Endothelial cell of hepatic sinusoid (primary cell): ENCODE data around the gene YWHAH.

Experiments
- in situ Hi-C: cut with HindIII; loops from 2 replicates; pipeline ENCODE4 v1.10.0; 2017; ENCODE audit warnings: low sequenced_read_pairs

YWHAH gene

DNA sequence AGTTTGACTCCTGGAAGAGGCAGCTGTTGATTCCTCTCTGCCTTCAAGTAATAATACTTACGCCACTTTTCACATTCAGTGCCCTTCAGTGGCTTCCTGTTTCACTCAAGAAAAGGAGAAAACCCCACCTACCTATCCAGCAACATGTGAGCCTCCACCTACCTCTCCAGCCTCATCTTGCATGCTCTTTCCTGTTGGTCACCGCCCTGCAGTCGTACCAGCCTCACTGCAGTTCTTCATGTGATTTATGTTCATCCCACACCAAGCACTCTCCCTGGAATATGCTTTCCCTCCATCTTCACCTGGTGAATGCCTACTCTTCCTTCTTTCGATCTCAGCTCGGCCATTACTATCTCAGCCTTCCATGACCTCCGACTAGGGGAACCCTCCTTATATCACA lies 21.8 kb upstream of the YWHAH start:
- in situ Hi-C loops: no loop called here

DNA sequence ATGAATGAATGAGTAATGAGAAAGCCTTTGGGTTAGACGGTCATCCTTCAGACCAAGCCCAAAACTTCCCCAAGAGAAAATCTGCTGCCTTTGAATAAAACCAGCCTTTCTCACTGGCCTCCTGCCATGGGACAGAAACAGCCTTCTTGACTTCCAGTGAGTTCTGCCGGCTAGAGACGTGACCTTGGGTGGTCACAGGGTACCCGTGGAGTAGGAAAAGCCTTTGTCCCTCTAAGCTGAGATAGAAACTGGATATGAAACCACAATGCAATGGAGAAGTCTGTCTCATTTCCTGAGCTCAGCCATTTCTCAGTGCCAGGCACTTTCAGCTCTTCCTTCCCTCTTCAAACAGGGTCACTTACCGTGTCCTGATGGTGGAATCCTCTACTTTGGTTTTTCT lies 21.2 kb upstream of the YWHAH start:
- in situ Hi-C loops: no loop called here

DNA sequence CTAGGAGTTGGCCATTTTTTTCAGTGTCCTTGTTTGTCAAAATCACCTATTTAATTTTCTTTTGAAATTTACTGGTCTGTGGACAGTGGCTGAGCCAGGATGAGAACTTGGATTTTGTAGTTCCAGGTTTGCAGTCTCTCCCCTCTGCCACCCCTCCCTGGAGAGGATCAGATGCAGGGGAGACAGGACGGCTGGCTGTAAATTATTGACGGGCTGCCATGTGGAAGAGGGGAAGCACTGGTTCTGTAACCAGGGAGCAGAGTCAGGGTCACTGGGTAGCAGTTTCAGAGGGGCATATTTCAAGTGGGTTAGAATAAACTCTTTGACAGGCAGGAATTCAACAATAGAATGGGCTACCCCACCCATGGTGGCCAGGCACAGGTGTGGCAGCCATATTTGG lies 20.6 kb upstream of the YWHAH start:
- in situ Hi-C loops: no loop called here

DNA sequence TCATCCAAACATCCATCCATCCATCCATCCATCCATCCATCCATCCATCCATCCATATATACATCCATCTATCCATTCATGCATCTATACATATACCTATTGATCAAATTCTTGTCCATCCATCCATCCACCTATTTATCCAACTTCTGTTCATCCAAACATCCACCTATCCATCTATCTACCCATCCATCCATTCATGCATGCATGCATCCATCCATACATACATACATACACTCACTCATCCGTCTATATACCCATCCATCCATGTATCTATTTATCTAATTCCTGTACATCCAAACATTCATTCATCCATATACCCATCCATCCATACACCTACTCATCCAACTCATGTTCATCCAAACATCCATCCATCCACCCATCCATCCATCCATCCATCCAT lies 19.3 kb upstream of the YWHAH start:
- in situ Hi-C loops: loop anchor here (5.0 kb wide), 1 partner anchor 58 kb away; no protein-coding TSS in a partner anchor

DNA sequence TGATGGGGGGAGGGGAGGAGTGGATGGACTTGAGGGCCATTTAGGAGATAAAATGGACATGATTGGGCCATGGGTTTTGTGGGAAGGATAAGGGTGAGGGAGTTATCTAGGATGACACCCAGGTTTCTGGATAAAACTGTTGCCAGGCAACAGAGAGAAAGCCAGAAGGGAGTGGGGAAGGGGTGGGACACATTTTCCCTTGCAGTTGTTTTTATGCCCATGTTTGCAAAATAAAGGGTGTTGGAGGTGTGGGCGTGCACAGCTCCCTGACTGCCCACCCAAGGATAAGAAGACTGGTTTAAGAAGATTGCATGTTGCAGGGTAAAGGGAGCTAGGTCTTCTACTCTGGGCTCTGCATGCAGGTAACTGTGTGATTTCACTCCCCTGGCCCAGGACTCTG lies 18.3 kb upstream of the YWHAH start:
- in situ Hi-C loops: loop anchor here (5.0 kb wide), 1 partner anchor 59 kb away; no protein-coding TSS in a partner anchor

DNA sequence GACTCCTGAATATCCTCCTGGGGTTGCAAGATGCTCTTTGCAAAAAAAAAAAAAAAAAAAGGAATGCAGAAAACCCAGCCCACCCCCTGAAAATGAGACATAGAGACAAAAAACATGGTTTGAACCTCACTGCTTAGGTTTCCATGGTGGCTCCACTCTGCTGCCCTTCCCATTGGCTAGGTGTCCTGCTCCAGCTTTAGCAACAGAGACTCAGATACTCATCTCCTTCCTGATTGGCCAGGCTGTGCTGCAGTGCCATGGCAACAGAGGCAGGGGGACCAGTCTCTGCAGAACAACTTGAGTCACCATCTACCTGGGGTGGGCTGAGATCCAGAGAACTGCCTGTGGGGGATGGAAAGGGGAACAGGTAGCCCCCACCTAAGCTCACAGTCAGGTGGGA lies 17.4 kb upstream of the YWHAH start:
- in situ Hi-C loops: loop anchor here (5.0 kb wide), 1 partner anchor 60 kb away; no protein-coding TSS in a partner anchor

DNA sequence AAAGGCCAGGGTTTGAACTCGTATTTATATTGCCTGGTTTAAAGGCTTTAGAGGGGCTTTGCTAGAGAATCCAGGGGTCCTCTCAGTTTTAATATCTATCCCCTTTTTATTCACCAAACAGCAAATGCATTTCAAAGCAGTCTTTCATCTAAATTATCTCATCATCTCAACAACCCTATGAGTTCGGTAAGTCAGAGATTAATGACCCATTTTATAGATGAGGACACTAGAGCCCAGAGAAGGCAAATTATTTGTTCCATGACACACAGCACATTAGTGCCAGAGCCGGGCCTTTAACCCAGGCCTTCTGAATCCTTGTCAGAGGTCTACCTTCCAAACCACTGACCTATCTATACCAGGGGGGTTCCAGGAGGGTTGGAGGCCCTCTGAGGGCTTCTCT lies 16.8 kb upstream of the YWHAH start:
- in situ Hi-C loops: loop anchor here (5.0 kb wide), 1 partner anchor 60 kb away; no protein-coding TSS in a partner anchor

DNA sequence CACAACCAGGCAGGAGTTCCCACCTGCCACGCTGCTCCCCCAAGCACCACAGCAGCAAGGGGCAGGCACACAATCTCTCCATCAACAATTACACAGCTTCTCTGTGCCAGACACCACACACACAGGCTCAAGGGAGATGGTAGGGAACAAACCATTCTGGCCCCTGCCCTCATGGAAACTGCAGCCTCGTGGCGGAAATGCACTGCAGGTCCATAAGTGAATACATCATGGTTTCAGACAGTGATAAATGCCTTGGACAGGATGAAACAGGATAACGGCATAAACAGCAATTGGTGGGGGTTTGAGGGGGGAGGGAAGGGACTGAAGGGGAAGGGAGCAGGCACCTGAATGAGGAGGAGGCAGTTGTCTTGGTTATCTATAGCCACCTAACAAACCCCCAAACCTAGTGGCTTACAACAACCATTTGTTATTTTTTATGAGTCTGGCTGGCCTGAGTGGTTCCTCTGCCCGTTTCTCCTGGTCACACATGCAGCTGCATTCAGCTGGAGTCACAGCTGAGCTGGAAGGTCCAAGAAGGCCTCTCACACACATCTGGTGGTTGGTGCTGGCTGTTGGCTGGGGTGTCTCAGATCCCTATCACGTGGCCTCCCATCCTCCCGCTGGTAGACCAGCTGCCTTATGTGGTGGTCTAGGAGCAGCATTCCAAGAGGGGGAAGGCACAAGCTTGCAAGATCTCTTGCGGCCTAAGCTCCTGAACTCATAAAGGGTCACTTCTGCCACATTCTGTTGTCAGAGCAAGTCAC lies 15.0 kb upstream of the YWHAH start:
- in situ Hi-C loops: loop anchor here (5.0 kb wide), 1 partner anchor 62 kb away; no protein-coding TSS in a partner anchor

DNA sequence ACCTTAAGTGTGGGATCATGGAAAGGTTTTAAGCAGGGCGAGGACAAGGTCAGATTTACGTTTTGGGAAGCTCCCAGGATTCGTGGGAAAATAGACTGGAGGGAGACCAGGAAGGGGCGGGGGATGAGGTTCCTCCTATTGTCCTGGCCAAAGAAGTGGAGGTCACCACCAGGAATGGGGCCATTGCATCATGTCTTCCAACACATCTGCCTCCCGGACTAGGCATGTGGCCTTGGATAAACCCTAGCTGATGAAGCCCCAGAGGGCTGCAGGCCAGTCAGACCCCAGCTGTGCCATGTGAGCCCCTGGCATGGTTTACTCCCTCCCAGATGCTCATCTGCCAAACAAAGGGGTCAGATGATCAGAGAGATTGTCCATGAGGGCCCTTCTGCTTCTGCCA lies 11.5 kb upstream of the YWHAH start:
- in situ Hi-C loops: no loop called here

DNA sequence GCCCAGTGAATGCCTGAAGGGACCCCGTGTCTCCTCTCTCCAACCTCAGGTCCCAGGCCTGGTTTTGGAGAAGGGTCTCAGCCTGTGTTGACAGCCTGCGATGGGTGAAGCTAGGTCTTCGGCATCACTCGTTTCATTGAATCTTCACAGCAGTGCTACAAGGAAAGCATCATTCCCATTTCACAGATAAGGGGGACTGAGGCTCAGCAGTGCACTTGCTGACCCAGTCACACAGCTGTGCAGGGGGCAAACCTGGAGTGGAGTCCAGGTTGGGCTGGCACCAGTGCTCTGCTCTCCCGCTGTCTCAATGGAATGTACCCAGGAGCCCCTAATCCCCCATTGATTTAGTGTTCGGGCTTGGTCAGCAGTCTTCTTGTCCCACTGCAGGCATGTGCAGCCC lies 10.9 kb upstream of the YWHAH start:
- in situ Hi-C loops: no loop called here

DNA sequence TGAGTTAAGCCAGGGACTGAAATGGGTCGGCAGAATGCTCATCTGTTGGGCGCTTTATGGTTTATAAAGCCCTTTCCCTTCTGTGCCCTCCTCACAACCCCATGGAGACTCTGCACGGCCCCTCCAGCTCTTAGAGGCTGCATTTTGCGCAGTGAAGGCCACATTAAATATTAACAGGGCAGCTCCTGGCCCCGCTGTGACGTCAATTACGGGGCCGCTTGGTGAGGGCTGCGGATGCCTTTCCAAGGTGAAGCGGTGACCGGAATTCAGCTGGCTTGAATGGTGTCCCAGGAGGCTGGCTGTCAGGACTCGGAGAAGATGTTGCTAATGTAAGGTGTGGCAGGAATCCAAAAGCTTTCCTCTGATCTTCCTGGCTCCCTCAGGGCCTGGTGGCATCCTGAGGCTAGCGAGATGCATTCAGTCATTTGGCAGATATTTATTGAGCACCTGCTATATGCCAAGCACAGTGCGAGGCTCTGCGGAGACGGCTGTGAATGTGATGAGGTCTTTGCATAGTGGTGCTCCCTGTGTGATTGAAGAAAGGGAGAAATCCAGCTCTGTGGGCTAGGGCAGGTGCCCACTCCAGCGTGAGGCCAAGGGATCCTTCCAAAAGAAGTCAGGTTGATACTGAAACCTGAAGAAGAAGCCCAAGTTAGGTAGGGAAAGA lies 10.4 kb upstream of the YWHAH start:
- in situ Hi-C loops: no loop called here

DNA sequence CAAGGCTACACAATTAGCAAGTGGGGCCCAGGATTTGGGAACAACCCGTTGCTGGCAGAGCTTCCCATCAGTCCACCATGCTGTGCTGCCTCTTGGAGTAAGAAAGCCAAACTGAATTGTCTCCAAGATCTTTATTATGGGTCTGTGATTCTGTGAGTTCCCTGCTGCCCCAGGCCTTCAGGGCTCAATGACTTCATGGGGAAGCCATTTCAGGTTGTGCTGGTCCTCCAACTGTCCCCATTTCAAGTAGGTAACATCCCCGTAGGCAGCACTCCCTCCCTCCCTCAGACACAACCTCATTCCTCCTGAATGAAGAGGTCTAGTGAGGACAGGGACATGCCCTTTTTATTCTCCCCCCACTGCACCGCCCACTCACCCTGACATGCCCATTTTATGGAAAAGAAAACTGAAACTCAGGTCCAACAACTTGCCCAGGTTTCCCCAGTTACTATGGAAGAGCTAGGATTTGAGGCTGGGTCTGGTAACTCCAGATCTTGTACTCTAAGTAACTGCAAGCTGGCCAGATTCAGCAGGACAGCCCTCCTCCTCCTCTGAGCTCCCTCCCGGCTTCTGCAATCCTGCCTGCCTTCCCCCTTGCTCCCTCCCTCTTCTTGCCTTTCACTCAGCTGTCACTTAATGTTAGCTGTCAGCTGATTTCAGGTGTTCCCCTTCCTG lies 8.2 kb upstream of the YWHAH start:
- in situ Hi-C loops: no loop called here

DNA sequence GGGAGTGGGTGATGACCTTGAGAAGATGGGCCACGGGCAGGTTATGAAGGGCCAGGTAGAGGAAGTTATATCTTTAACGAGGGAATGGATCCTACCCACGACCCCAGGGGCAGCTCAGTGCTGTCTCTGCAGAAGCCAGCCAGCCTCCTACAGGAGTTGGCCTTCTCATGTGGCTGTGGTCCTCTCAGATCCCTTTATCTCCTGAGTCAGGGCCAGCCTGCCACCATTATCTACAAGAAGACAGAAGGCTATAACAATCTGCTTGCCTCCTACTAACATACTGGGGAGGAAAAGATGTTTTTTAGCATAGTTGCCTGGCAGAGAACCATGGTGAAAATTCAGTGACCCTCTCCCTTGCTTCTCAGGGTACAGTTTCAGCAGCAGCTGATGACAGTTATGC lies 7.0 kb upstream of the YWHAH start:
- in situ Hi-C loops: no loop called here

DNA sequence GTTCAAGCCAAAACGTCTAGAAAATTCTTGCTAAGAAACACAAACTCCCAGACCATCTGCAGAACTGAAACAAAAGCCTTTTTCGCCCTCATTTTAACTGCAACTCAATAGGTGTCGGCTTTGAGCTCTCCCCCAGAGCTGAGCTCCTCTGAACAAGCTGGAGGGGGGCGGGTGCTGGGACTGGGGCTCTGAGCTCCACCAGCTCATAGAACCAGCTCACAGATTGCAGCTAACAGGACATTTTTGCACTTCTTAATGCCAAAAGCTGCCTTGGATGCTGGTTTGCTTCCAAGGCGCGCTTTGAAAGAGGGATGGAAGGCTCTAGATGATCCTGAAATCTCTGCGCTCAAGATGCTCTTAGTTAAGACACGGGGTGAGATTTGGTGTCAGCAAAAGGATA lies 6.0 kb upstream of the YWHAH start:
- in situ Hi-C loops: no loop called here

DNA sequence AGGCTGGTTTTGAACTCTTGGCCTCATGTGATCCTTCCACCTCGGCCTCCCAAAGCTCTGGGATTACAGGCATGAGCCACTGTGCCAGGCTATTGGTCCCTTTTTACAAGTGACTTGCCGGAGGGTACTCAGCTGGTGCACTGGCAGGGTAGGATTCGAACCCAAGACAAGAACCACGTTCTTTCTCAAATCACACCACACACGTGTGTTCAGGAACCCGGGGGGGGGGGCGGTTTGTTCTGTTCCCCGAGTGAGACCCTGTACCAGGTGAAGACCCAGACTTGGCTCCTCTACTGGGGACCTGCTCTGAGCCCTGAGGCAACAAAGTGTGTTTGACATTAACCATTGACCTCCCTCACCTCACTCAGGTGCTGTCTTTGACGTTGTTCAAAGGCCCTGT lies 3.8 kb upstream of the YWHAH start:
- in situ Hi-C loops: no loop called here

DNA sequence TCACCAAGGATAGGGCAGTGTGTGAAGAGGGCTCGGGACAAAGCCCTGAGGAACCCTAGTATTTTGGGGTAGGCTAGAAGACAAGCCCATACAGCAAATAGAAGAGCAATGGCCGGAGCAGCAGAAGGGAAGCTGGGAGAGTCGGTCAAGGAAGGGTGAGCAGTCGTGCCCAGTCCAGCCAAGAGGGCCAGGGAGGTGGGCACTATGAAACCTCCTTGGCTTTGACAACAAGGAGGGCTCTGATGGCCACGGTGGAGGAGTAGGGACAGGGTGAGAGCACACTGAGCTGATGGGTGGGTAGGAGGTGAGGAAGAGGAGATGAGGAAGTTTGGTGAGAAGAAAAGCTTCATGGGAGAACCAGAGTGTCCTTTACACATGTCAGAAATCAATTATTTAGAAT lies 2.2 kb upstream of the YWHAH start:
- in situ Hi-C loops: no loop called here

DNA sequence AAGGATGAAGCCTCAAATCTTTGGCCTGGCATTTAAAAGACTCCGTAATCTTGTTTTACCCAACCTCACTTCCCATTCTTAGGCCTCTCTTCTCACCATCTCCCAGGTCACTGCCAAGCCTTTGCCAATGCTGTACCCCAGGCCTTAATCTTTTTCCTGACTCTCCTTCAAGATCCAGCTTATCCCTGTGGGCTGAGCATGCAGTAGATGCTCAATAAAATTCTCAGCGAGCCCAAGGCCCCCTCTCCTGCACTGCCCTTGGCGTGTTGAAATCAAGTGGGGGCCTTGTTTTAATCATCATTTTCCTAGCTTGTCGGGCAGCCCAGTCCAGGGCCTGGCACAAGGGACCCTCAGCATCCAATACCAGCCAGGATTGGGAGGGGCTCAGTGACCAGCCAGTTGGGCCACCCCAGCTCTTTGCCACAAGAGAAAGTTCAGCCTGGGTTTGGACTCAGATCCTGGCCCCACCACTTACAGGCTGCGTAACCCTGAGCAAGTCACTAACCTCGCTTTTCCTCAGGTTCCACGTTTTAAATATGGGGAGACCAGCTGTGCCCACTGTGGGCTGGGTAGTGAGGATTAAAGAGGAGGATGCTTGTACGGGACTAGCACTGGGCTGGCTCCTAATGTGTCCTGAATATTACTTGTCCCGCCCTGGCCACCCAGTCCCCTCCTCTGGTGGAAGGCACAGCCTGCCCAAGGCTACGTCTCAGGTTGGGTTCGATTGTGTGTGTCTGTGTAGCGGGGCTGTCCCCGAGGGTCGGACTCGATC lies 943 bp upstream of the YWHAH start:
- in situ Hi-C loops: no loop called here

DNA sequence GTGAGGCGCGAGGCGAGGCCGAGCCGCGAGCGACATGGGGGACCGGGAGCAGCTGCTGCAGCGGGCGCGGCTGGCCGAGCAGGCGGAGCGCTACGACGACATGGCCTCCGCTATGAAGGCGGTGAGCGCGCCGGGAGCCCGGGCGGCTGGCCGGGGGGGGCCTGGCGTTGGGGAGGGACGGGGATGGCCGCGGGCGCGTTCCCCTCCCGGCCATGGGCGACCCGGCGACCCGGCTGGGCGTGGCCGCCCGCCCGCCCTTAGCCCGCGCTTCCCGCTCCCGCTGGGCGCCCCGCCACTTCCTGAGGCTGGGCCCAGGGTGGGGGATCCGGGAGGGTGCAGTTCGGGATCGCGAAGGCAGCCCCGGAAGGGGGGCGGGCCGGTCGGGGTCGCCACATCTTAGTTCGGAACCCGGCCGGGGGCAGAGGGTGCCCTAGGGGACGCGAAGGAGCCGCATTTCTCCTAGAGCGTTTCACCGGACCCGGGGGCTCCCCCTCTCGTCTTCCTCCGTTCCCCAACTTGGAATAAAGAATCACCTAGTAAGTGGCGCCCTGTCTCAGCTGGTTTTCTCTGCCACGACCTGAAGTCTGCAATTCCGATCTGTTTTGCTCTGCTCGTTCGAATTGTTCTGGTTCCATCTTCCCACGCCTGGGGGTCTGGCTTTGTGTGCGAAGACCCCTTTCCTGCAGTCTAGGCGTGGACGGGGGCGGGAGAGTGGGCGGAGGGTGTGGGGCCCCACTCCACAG lies 536 bp downstream of the YWHAH start:
- in situ Hi-C loops: no loop called here

DNA sequence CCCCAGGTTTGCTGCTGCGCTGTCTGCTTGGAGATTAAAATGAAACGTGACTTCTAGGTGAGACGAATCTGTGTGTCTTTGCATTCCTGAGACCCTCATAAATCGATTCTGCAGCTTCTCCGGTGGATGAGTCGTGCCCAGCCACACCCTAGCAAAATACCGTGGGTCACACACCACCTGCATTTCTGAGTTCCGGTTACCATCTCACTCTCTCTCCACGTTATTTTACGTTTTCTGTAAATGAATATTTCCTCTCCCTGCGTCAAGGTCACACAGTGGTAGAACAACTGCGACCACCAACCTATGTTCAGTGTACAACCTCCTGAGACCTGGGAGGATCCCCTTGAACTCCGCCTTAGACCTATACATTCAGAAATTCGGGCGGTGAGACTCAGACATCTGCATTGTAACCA lies 1.1 kb downstream of the YWHAH start:
- in situ Hi-C loops: no loop called here

DNA sequence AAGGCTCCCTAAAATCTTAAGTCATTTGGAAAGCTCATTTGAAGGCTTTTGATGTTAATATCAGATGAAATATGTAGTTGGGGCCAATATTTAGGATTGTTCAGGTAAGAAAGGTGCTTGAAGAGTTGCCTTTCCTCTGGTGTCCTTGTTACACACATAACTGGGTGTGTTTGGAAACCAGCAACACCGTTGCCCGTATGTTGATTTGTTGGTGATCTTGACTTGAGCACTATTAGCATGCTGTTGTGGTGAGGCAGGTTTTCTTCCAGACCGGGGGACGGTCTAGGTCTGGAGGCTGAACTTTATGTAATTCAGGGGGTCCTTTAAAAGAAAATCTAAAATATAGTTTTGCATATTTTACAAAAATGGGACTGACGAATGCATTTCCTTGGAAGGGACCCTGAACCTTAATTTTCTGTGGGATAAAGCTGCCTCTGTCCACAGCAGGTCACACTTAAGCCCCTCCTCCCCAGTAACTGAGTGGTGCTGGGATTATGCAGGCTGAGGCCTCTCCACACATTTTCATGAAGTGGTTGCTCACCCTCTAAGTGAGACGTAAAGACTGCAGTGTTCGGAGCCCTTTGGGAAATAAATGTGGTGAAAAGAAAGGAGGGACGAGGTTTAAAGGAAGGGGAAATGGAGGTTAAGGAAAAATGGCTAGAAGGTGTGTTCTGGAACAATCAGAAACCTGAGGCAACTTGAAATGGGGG lies 1.8 kb downstream of the YWHAH start:
- in situ Hi-C loops: no loop called here
